Thoracic aorta (tissue), 2 donors: ENCODE measurements around the gene PRDM15. TPM values are rescaled to one million over a fixed set of nuclear protein-coding genes. Genes with fewer than 3 reads are reported as not detected.

Experiments
- ATAC-seq: fragments of 150-250 bp; one replicate; pipeline ENCODE4 v1.8.0; 2017; ENCODE audit warnings: low read depth; ENCODE audit not compliant: insufficient number of reproducible peaks, low FRiP score
- DNase-seq: peaks from one replicate; pipeline ENCODE4 v3.0.0-alpha.2; 2020; ENCODE audit warnings: low spot score
- H3K27ac ChIP-seq, 2 donors: fragments of 200-600 bp; sonication (generic); 1 replicate in 1 of 2; 2 replicates in 1 of 2; pipeline ENCODE4 v1.5.1; 2016; ENCODE audit warnings: mild to moderate bottlenecking in 2 of 2, moderate library complexity in 2 of 2
- H3K27me3 ChIP-seq: fragments of 200-600 bp; sonication (generic); replicated peaks from 2 replicates; pipeline ENCODE4 v1.6.0; 2016; ENCODE audit warnings: mild to moderate bottlenecking; ENCODE audit not compliant: insufficient read depth
- H3K36me3 ChIP-seq: fragments of 200-600 bp; sonication (generic); one replicate; pipeline ENCODE4 v1.5.1; 2016
- H3K4me1 ChIP-seq, 2 donors: fragments of 200-600 bp; sonication (generic); 1 replicate in 1 of 2; 2 replicates in 1 of 2; pipeline versions ENCODE4 v1.5.1 to v1.6.0; 2016; ENCODE audit warnings: low read depth in 2 of 2, mild to moderate bottlenecking in 1 of 2; ENCODE audit not compliant: control insufficient read depth in 1 of 2
- H3K4me3 ChIP-seq: fragments of 200-600 bp; sonication (generic); 2 replicates; pipeline ENCODE4 v1.5.1; 2016; ENCODE audit warnings: mild to moderate bottlenecking
- H3K9me3 ChIP-seq: fragments of 200-600 bp; sonication (generic); 2 replicates; pipeline ENCODE4 v1.5.1; 2016
- total RNA-seq, 2 donors: library from RNA; depleted of rRNA; stranded (reverse); fragments of >200 nt; gene quantifications; one replicate each; pipeline versions ENCODE4 v1.1.0 to v1.2.3, GENCODE V29; 2016
- TF ChIP-seq, protein P1 (sequence below): fragments of 200-600 bp; sonication (generic); IDR thresholded peaks from one replicate; pipeline ENCODE4 v1.5.1; 2019; ENCODE audit warnings: antibody characterized with exemption

Gene PRDM15
- total RNA-seq, 2 donors from 2014 or later: 9.0 to 14.9 TPM

- peaks cover 3 to 32% of the 10 kb centered on the region in 2 donors for H3K4me1 ChIP-seq
- no peaks in the 10 kb centered on the region for H3K36me3 ChIP-seq
- H3K27me3 ChIP-seq: no peaks in the 10 kb centered on the region
- TF ChIP-seq, protein P1, sequence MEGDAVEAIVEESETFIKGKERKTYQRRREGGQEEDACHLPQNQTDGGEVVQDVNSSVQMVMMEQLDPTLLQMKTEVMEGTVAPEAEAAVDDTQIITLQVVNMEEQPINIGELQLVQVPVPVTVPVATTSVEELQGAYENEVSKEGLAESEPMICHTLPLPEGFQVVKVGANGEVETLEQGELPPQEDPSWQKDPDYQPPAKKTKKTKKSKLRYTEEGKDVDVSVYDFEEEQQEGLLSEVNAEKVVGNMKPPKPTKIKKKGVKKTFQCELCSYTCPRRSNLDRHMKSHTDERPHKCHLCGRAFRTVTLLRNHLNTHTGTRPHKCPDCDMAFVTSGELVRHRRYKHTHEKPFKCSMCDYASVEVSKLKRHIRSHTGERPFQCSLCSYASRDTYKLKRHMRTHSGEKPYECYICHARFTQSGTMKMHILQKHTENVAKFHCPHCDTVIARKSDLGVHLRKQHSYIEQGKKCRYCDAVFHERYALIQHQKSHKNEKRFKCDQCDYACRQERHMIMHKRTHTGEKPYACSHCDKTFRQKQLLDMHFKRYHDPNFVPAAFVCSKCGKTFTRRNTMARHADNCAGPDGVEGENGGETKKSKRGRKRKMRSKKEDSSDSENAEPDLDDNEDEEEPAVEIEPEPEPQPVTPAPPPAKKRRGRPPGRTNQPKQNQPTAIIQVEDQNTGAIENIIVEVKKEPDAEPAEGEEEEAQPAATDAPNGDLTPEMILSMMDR: no peak
- peak overlapping the region; percentile 64 for H3K4me3 ChIP-seq
- peak overlapping the region; percentile 58 to 70 for H3K27ac ChIP-seq
- no peak for ATAC-seq
- DNase-seq: no peak
- no peaks in the 10 kb centered on the region for H3K9me3 ChIP-seq
These were observed 117.1 kb downstream of the PRDM15 start for GRCh38 chr21:41761934-41762635.

DNA sequence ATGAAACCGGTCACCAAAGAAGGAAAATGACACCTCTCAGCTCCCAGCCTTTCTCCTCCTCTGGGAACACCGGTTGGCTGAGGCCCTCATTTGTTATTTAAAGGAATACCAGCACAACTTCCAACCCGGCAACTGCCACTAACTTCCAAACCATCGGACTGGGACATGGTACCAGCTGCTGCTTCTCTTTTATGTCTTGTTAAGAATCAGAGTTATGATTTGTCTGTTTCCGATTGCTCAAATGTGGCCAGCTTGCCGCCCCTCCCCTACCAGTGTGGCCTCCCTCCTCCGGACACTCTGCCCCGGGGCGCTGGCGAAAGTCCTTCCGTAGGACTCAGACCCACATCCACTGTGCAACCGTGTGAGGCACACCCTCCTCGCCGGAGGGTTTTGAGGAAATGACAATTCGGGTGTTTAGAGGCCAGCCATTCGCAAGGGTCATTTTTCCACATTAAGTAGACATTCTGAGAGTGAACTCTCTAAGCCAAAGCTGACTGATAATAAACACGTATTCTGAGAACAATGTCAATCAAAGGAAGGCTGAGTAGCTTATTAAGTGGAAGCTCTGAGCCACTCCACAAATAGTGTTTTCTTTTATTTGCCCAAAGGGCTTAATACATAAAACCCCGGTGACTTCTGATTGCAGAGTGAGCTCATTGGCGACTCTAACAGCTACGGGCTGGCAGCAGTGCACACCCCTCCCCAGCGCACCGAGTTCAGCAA, 117.8 kb downstream of the PRDM15 start:
- peak; percentile 51 for ATAC-seq
- no peaks in the 10 kb centered on the region for H3K9me3 ChIP-seq
- TF ChIP-seq, protein P1: no peak
- H3K4me1 ChIP-seq: peaks cover 3 to 25% of the 10 kb centered on the region in 2 donors
- peak overlapping the region; percentile 64 for H3K4me3 ChIP-seq
- H3K27me3 ChIP-seq: no peaks in the 10 kb centered on the region
- peak overlapping the region; percentile 58 to 70 for H3K27ac ChIP-seq
- no peak for DNase-seq
- H3K36me3 ChIP-seq: no peaks in the 10 kb centered on the region

- Histone ChIP-seq H3K27ac (no peak overlapping the region), H3K4me1 (peaks cover 3 to 20% of the 10 kb centered on the region in 2 donors), H3K9me3 (no peaks in the 10 kb centered on the region), H3K27me3 (no peaks in the 10 kb centered on the region), H3K4me3 (no peak overlapping the region), H3K36me3 (no peaks in the 10 kb centered on the region)
- DNase-seq (no peak), ATAC-seq (no peak)
- TF ChIP-seq, protein P1: no peak
These were observed 118.7 kb downstream of the PRDM15 start for GRCh38 chr21:41760411-41760810.

GRCh38 chr21:41759926-41760325, 119.2 kb downstream of the PRDM15 start:
- no peaks in the 10 kb centered on the region for H3K27me3 ChIP-seq
- no peak for ATAC-seq
- no peaks in the 10 kb centered on the region for H3K9me3 ChIP-seq

More at GRCh38 chr21:41759926-41760325, 119.2 kb downstream of the PRDM15 start:
- H3K27ac ChIP-seq: no peak overlapping the region
- no peak overlapping the region for H3K4me3 ChIP-seq
- H3K36me3 ChIP-seq: no peaks in the 10 kb centered on the region
- no peak for DNase-seq
- TF ChIP-seq, protein P1: no peak
- H3K4me1 ChIP-seq: peaks cover 3 to 20% of the 10 kb centered on the region in 2 donors
